GM20000 (cell line): ENCODE results near the gene RBPJ.
"Not testable (repeated sequence)": the region's sequence is repeated elsewhere in the genome, so short reads cannot be mapped to it uniquely, and the experiment has no call there.

Source experiments
- DNase-seq: peaks from one replicate; pipeline ENCODE4 v3.0.0; 2012; ENCODE audit warnings: low spot score
- CTCF ChIP-seq: IDR thresholded peaks from 2 replicates; pipeline ENCODE4 v1.5.1; 2012; ENCODE audit warnings: mild to moderate bottlenecking, control low read depth; ENCODE audit errors: extremely low read depth, missing control alignments

The RBPJ gene

GRCh38 chr4:26379837-26380236, 59.0 kb downstream of the RBPJ start:
- DNase-seq = no peak
- no peak for TF ChIP-seq CTCF

DNA sequence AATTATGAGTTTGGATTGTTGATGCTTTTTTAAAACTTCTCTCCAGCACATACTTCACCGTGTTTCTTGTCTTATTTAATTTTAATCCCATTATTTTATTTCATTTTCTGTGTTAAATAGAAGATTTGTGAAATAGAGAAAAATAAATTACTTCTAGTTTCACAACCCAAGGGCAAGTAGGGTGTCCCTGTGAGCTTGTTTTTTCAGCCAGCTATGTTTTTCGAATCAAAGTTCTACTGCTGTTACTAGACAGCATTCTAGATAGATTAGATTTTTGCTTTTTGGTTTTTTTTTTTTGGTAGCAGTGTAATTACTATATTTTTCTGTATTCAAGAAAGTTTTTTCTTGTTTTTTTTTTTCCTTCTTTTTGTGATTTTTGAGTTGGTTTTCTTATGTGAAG, 59.9 kb downstream of the RBPJ start:
- no peak for DNase-seq
- TF ChIP-seq CTCF = no peak

- no peak for TF ChIP-seq CTCF
- DNase-seq = no peak
Measured at GRCh38 chr4:26384380-26385057, 63.7 kb downstream of the RBPJ start.

GRCh38 chr4:26385690-26386089, 64.9 kb downstream of the RBPJ start:
- TF ChIP-seq CTCF = no peak
- no peak for DNase-seq

DNA sequence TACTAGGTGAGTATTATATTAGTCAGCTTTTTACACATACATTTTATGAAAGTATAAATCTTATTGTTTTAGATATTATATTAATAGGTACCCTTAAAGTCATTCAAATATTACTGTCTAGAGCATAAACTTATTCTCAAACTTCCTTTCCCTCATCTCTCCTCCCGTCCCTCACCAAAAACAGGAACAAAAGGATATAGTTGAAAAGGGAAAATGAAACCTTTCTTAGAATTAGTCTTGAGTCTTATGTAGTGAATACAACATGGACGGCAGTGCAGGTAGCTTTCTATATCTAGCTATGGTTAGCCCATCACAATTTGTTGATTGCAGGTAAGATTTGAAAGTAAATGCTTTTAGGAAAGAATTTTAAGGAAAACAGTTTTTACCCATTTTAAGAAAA, 65.6 kb downstream of the RBPJ start:
- no peak for TF ChIP-seq CTCF
- no peak for DNase-seq

DNA sequence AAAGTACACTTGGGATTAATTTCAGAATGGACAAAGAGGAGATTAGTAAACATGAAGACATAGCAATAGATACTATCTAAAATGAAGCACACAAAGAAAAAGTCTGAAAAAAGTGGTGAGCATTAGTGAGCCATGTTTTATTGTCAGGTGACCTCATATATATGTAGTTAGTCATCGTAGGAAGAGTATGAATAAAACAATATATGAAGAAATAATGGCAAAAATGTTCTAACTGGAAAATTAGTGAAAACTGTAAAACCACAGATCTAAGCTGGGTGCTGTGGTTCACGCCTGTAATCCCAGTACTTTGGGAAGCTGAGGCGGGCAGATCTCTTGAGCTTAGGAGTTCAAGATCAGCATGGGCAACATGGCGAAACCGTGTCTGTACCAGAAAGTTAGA, 67.9 kb downstream of the RBPJ start:
- no peak for DNase-seq
- no peak for TF ChIP-seq CTCF

DNA sequence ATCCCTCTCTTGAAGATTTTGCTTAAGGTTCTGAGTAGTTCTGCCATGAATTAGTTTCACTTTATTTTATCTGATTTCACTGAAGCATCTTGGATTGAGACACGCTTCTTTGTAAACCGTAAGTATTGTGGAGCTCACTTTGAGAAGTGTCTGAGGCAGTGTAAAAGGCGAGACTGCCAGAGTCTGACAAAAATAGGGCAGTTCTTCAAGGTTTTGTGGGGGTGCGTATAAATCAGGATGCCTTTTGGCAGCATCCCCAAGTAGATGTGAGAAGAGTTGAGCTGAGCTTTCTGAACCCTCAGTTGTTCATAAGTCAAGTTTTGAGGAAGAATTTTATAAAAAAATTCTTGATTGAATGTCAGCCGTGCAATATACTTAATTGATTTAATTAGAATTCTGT, 76.3 kb downstream of the RBPJ start:
- DNase-seq = no peak
- TF ChIP-seq CTCF = no peak

- no peak for DNase-seq
- TF ChIP-seq CTCF = no peak
Measured at GRCh38 chr4:26400132-26400531, 79.3 kb downstream of the RBPJ start.

DNA sequence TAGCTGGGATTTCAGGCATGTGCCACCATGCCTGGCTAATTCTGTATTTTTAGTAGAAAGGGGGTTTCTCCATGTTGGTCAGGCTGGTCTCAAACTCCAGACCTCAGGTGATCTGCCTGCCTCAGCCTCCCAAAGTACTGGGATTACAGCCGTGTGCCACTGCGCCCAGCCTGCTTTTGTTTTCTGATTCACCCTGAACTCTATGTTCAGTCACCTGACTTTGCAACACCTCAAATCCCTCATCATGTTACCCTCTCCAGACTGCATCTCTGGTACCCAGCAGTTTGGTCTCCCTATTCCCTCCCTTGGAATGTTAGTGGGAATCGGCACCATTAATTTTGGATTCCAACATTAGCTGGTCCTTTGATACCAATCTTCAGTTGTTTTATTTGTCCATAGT, 81.2 kb downstream of the RBPJ start:
- not testable (repeated sequence) for DNase-seq
